ENCODE data around the gene DRC1.

The DRC1 gene

GRCh38 chr2:26494199-26494598, 92.5 kb downstream of the DRC1 start:
- no peak for TF ChIP-seq ZBTB7A (IDR thresholded peaks at IDR 0.05; ENCODE audit: low read depth)
- no peak for TF ChIP-seq EP300 (IDR thresholded peaks at IDR 0.05; ENCODE audit: borderline replicate concordance)
- TF ChIP-seq MAX (IDR thresholded peaks at IDR 0.05) = no peak
- TF ChIP-seq NFIC (IDR thresholded peaks at IDR 0.05) = no peak
- no peak for TF ChIP-seq USF1 (IDR thresholded peaks at IDR 0.05)
- TF ChIP-seq TEAD4 (IDR thresholded peaks at IDR 0.05) = no peak
- no peak for TF ChIP-seq CREB1 (IDR thresholded peaks at IDR 0.05; ENCODE audit: low read depth)
- TF ChIP-seq REST (IDR thresholded peaks at IDR 0.05; ENCODE audit: low read depth) = no peak
- no peak for TF ChIP-seq YY1 (IDR thresholded peaks at IDR 0.05; ENCODE audit: low read depth)
- TF ChIP-seq CEBPB (IDR thresholded peaks at IDR 0.05) = no peak
- TF ChIP-seq TCF12 (IDR thresholded peaks at IDR 0.05; ENCODE audit: low read depth) = no peak
- TF ChIP-seq EGR1 (IDR thresholded peaks at IDR 0.05) = no peak

GRCh38 chr2:26494891-26495290, 93.2 kb downstream of the DRC1 start:
- TF ChIP-seq YY1 (IDR thresholded peaks at IDR 0.05; ENCODE audit: low read depth) = no peak
- no peak for TF ChIP-seq CEBPB (IDR thresholded peaks at IDR 0.05)
- no peak for TF ChIP-seq TEAD4 (IDR thresholded peaks at IDR 0.05)
- TF ChIP-seq MAX (IDR thresholded peaks at IDR 0.05) = no peak
- no peak for TF ChIP-seq USF1 (IDR thresholded peaks at IDR 0.05)
- no peak for TF ChIP-seq CREB1 (IDR thresholded peaks at IDR 0.05; ENCODE audit: low read depth)

- TF ChIP-seq USF1 (IDR thresholded peaks at IDR 0.05) (0 out of 2 replicates have a peak, but pooled peaks have one; percentile 2), YY1 (IDR thresholded peaks at IDR 0.05; ENCODE audit: low read depth) (no peak), FOXM1 (IDR thresholded peaks at IDR 0.05; ENCODE audit: borderline replicate concordance, low read depth) (peak; percentile 75), CEBPB (IDR thresholded peaks at IDR 0.05) (peak; percentile 83), TCF12 (IDR thresholded peaks at IDR 0.05; ENCODE audit: low read depth) (peak; percentile 93), EP300 (IDR thresholded peaks at IDR 0.05; ENCODE audit: borderline replicate concordance) (peak; percentile 86; the same call in 1 of the 2 replicates), RAD21 (IDR thresholded peaks at IDR 0.05; ENCODE audit: low read depth) (no peak), CREB1 (IDR thresholded peaks at IDR 0.05; ENCODE audit: low read depth) (no peak), ZBTB7A (IDR thresholded peaks at IDR 0.05; ENCODE audit: low read depth) (no peak), EGR1 (IDR thresholded peaks at IDR 0.05) (no peak), REST (IDR thresholded peaks at IDR 0.05; ENCODE audit: low read depth) (0 out of 2 replicates have a peak, but pooled peaks have one; percentile 6), TEAD4 (IDR thresholded peaks at IDR 0.05) (peak; percentile 93), NFIC (IDR thresholded peaks at IDR 0.05) (peak; percentile 43), MAX (IDR thresholded peaks at IDR 0.05) (peak; percentile 43), TAF1 (IDR thresholded peaks at IDR 0.05; ENCODE audit: low read depth) (no peak)
These were observed 94.1 kb downstream of the DRC1 start for GRCh38 chr2:26495705-26496297.

- no peak for TF ChIP-seq TAF1 (IDR thresholded peaks at IDR 0.05; ENCODE audit: low read depth)
- TF ChIP-seq USF1 (IDR thresholded peaks at IDR 0.05) = no peak
- TF ChIP-seq FOXM1 (IDR thresholded peaks at IDR 0.05; ENCODE audit: borderline replicate concordance, low read depth) = no peak
- no peak for TF ChIP-seq TEAD4 (IDR thresholded peaks at IDR 0.05)
- TF ChIP-seq NFIC (IDR thresholded peaks at IDR 0.05) = no peak
- TF ChIP-seq RAD21 (IDR thresholded peaks at IDR 0.05; ENCODE audit: low read depth) = no peak
- TF ChIP-seq CREB1 (IDR thresholded peaks at IDR 0.05; ENCODE audit: low read depth) = no peak
- TF ChIP-seq EP300 (IDR thresholded peaks at IDR 0.05; ENCODE audit: borderline replicate concordance) = no peak
- no peak for TF ChIP-seq YY1 (IDR thresholded peaks at IDR 0.05; ENCODE audit: low read depth)
- no peak for TF ChIP-seq REST (IDR thresholded peaks at IDR 0.05; ENCODE audit: low read depth)
- no peak for TF ChIP-seq MAX (IDR thresholded peaks at IDR 0.05)
- no peak for TF ChIP-seq TCF12 (IDR thresholded peaks at IDR 0.05; ENCODE audit: low read depth)
- no peak for TF ChIP-seq ZBTB7A (IDR thresholded peaks at IDR 0.05; ENCODE audit: low read depth)
- TF ChIP-seq EGR1 (IDR thresholded peaks at IDR 0.05) = no peak
- no peak for TF ChIP-seq CEBPB (IDR thresholded peaks at IDR 0.05)
These were observed 98.7 kb downstream of the DRC1 start for GRCh38 chr2:26500406-26500805.
